Germinal center (tissue), 1 donor: Measurements from ENCODE around the gene KLK7.

Experiments
- DNase-seq: peaks from one replicate; pipeline ENCODE4 v3.0.0; 2012; ENCODE audit warnings: mixed read lengths, low spot score

KLK7 gene

DNA sequence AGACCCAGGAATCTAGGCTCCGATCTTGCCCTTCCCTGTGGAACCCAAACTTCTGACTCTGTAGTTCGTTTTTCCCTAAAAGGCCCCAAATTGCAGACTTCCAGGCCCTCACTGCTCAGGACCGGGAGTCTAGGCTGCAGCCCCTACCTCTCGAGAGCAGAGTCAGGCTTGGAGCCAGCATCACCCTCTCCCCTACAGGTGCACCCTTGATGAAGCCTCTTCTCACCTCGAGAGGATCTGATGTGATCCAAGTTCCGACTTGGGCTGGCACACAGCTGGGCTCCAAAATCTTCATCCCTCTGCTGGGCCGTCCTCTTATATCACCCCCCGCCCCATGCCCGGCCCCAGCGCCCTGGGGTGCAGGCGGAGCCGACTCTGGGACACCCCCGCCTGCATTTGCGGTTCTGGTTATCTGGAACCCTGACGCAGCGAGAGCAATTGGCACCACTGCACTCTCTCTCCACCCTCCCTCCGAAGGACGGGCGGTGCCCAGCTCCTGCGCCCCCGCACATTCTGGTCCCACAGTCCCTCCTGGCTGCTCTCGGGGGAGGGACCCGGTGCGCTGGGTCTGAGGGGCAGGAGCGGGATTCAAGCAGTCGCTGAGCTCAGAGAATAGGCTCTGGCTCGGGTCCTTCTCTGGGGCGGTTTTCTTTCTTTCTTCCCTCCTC is at the start of gene KLK7:
KLK7 (minus strand) TSS at position 293 of the 668 bp plus-strand sequence. CDS start 1,518 bp downstream, outside the sequence.
- DNase-seq, result no peak

DNA sequence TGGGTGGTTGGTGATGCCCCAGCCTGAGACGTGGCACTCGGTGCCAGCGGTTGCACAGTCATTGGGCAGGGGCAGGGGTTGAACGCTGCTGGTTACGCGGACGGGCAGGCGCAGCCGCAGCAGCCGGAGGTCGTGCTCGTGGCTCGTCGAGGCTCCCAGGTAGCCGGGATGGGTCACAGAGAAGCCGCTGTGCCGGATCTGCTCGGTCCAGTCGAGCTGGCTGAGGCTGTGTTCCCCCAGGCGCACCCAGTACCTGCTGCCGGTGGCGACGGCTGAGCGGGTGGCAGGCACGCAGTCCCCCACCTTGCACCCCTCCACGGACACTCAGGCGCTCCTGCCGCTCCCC is 48.1 kb upstream of the KLK7 start:
- DNase-seq, result no peak

DNA sequence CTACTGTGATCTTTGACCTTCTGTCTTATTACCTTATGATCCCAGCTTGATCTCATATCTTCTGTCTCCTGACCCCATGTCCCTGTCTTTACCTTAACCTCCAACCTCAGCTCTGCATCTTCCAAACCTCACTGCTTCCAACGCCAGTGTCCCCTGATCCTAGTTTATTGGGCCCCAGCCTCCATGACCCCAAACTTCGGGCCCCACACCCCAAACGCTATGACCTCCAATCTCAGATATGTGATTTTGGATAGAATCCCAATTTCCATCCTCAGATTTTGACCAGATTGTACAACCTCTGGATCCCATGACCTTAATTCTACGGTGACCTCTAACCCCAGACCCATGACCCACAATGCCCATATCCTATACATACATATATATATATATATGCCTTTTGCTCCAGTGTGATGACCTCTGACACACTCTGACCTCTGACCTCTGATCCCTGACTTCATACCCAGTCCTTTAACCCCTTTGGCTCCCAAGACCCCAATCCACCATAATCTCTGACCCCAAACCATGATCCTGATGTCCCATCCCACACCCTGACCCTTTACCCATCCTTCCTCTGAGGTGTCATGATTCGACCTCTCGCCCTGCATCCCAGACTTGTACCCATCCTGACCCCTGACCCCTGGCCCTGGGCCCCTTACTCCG is 47.6 kb upstream of the KLK7 start:
- no peak for DNase-seq

DNA sequence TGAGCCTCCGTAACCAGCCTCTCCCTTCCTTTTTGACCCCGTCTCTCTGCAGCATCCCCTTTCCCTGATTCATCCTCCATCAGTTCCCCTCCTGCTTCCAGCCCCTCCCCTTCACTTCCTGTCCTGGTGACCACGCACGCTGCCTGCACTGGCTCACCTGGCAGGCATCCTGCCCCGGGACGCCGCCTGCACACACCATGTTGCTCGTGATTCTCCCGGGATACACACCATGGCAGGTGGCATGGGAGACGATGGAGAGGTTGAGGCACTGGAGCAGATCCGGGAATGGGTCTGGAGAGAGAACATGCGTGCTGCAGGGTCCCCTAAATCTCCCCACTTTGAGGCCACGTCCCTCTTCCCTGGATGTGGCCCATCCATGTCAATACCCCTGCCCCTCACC is 46.9 kb upstream of the KLK7 start:
- no peak for DNase-seq

DNA sequence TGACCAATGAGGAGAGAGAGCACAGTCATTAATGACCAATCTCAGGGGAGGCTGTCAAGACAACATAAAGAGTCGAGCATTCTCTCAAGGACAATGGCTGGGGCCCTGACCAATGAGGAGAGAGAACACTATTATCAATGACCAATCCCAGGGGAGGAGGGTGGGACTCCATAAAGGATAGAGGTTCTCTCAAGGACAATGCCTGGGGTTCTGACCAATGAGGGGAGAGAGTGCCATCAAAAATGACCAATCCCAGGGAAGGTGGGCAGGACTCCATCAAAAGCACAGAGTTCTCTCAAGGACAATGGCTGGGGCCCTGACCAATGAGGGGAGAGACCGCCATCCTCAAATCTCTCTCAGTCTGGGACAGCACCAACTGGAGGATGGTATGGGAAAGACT is 46.0 kb upstream of the KLK7 start:
- DNase-seq, result no peak

DNA sequence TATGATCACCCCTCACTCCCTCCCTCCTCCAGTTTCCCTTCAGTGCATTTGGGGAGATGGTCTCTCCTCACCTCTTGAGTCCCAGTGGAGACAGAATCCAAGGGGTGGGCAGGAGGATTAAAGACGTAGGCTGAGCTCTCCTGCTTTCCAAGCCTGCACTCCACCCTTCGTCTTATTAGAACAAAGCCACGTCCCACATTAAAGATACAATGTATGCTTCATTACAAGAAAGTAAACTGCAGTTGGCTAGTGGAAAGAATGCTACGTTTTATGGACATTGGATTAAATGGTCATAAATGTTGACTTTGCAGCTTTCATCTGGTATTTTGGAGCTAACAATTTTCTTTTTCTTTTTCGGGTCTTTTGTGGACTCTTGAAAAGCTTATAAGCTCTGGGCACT is 44.2 kb upstream of the KLK7 start:
- no peak for DNase-seq

DNA sequence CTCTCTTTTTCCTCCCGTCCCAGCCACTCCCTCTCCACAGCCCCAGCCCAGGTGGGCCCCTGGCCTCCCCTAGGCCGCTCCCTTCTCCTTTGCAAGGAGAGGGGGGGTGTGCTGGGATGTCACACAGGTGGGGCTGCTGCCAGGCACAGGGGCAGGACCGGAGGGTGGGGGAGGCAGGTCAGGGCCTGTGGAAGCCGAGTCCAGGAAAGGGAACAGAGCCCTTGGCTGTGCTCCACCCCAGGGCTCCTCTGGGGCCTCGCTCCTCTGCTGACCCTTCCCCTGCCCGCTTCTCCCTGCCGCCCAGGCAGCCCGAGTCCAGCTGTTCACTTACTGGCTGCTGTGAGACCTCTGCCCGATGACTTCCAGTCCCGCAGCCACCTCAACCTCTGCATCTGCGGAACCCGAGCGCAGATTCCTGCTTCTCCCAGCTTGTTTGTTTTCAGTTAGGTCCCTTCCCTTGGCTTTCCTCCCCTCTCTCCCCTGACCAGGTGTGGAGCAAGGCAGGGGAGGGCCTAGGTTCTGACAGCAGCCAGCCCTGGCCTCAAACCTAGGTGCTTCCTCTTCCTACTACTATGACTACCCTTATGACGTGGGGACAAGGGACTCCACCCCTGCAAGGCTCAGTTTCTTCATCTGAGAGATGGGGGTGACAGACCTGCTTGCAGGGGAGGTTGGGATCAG is 43.5 kb upstream of the KLK7 start:
- no peak for DNase-seq

DNA sequence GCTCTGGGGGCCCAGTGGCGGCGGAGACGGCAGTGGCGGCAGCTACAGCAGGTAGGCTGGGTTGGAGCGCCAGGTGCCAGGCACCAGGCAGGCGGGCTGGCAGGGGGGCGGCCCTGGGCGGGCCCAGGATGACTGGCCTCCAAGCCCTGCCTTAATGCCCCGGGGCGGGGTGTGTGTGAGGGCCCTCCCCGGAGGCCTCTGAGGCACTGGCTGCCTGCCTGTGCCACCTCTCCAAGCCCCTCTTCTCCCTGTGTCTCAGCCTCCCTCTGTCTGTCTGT is 42.8 kb upstream of the KLK7 start, which contains the start of gene KLK11:
KLK11 (minus strand) TSS at position 63 of the 278 bp plus-strand sequence. CDS start 985 bp downstream, outside the sequence.
- no peak for DNase-seq

DNA sequence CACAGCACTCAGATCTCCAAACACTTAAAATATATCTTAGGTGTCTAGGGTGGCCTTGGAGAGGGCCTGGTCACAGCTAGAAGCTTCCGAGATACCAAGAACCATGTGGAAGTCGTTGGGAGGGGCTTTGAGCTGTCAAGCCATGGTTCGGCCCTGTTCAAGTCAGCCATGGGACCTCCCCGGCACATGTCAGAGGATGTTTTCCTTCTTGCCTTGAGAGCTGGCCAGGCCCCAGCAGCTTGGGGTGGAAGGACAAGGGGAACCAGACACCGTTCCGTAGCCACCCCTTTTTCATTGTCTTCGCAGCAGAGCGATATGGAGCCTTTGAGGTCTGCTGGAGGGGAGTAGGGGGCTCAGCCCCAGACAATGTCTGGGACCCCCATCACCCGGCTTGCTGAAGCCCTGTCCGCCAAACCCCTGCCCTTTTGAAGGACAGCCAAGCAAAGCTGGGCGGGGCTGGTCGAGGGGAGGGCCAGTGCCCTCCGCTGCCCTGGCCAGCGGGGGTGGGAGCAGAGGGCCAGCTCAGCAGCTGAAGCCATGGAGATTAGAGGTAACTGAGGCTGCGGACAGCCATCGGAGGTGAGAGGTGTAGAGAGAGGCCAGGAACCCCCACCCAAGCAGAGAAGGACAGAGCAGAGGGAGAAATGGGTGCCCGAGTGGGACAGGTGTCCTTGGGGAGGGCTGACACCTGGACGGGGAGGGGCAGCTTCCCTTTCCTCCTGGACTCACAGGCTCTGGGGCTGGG is 42.3 kb upstream of the KLK7 start:
- no peak for DNase-seq

DNA sequence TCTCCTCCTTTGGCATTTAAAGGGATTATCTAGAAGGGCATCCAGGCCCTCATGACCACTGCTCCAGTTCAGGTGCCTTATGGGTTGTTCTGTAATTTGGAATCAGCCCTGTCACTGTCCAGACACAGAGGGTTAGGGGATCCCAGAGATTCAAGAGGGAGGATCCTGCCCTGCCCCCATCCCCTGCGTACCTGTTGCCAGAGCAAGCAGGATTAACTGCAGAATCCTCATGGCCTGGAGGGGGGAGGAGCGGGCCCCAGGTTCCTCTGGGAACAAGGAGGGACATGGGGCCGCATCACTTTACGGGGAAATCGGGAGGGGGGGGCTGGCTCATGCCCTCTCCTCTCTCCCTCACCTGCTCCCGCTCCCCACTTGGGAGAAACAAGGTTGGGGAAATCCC is 41.7 kb upstream of the KLK7 start:
- DNase-seq, result no peak

DNA sequence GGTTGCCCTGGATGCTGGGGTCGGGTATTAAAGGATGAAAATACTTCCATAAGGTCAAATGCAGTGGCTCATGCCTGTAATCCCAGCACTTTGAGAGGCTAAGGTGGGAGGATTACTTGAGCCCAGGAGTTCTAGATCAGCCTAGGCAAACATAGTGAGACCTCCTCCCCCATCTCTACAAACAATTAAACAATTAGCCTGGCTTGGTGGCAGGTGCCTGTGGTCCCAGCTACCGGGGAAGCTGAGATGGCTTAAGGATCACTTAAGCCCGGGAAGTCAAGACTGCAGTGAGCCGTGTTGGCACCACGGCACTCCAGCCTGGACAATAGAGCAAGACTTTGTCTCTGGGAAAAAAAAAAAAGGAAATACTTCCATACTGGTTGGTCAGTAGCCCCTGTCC is 41.2 kb upstream of the KLK7 start:
- no peak for DNase-seq

DNA sequence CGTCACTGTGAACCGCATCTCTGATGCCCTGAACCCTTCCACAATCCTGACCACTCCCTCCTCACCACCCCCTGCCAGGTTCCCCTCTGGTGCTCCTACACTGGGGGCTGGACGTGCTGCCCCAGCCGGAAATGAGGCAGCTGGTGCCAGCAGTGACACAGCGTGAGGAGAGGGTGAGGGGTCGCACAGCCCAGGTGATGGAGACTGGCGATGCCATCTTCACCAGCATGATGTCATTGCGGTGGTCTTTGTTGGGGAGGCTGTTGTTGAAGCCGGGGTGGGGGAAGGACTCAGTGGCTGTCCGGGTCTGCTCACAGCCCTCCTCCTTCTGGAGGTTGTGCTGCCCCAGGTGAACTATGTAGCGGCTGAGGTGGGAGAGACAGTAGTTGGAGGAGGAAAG is 40.2 kb upstream of the KLK7 start:
- DNase-seq, result no peak

DNA sequence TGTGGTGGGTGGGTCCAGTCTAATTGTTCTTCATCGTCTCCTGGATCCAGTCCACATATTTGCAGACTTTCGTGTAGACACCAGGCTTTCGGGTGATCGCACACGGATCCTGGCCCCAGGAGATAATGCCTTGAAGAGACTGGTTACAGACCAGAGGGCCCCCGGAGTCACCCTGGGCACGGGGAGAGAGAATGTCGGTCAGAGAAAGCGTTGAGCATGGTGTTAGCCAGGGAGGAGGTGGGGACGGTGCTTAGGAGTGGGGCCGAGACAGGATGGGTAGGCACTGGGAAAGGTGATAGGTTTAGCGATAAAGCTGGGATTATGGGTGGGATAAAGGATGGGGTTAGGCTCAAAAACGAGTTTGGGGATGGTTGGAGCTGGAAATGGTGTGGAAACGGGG is 38.8 kb upstream of the KLK7 start:
- DNase-seq, result no peak

DNA sequence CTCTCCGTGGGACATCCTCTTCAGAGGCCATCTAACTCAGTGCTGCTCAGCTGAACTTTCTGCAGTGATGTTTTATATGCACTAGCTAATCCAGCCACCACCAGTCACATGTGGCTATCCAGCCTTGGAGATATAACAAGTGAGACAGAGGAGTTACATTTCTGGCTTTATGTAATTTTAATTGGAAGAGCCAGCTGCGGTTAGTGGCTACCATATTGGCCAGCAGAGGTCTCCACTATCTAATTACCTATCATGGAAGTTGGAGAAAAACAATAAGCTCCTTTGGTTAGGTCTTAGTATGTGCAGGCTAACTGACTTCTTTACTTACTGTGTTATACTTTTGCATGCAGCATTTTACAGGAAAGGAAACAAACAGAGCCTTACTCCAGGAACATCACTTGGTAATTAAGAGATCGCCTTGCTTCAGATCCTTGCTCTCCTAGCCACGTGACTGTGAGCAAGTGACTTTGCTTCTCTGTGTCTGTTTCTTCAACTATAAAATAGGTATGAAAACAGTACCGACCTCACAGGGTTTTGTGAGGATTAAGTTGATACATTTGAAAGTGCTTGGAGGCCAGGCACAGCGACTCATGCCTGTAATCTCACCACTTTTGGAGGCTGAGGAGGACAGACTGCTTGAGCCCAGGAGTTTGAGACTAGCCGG is 37.4 kb upstream of the KLK7 start:
- no peak for DNase-seq

DNA sequence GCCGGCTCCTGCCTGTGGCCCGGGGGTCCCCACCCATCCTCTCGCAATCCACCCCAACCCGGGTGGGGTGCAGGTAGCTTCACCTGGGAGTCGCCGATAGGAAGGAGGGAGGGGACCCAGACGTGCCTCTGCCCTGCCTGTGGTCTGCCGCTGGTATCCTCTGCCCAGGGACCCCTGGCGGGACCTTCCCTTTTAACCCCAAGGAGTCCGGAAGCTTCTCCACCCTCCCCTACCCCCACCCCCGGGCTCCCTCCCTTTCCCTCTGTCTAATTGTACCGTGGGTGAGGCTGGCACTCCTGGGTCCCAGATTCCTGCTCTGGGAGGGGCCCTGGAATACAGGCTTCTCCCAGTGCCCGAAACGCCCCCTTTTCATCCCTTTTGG is 35.8 kb upstream of the KLK7 start, which contains the start of gene KLK10:
KLK10 (minus strand) TSS at position 166 of the 382 bp plus-strand sequence. CDS start 579 bp downstream, outside the sequence.
- no peak for DNase-seq

DNA sequence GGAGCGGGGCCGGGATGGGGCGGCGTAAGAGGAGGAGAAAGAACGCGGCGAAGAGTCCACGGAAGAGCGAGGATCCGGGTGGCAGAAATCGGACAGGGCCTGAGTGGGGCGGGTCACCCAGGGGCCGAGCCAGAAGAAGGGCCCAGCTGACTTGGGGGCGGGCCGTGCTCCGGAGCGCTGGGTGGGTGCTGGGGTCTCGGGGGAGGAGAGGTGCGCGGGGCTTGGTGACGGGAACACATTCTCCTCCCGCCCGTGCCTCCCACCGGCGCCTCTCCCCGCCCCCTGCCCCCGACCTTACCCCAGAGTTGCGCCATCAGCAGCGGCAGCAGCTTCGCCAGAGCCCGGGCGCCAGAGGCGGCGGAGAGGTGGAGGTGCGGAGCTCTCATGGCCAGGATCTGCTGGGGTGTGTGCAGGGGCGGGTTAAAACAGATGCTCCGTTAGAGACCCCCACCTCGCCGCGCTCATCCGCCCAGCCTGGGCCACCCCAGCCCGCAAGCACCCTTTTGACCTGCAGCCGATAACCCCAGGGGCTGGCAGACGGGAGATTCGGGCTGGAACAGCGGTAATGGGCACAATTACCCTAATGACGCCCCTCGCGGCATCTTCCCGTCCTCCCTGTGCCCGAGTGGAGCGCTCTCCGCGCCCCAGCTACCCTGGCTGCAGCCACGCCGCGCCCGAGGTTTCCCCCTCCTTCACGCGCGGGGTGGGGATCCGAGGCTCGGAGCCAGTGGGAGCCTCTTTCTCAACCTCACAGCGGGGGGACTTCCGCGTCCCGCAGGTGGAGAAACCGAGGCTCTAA is 35.2 kb upstream of the KLK7 start:
- no peak for DNase-seq

DNA sequence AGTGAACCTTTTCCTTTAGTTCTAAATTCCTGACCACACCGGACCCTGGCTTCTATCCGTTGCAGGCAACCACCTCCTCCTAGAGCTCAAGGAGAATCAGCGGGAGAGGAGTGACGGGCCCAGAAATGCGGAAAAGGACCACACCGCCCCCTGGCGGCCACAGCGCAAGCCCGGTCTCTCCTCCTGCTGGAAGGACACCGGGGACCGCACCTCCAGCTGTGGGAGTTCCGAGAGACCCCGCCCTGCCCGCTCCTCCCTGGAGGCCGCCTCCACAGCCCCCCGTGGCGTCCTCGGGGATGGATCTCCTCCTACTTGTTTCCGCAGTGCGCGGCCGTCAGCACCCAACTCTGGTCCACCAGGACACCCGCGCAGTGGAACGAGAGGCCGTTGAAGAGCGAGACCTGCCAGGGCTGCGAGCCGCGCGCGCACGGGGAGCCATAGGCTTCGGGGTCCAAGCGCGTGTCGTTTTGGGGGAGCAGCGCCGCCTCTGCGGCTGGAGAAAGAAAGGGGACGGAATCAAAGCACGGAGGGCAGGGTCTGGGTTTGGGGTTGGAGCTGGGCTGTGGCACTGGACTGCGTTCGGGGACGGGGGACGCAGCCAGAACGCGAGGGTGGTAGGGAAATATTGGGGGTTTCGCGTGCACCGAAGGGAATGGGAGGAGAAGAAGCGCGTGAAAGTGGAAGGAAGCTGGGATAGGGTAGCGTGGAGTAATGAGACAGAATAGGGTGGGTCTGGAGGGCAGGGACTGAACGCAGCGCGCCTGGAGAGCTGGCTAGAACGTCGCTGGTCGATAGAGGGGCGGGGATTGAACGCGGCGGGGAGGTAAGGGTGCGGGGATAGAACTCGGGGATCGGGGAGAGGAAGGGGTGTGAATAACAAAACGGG is 33.3 kb upstream of the KLK7 start:
- DNase-seq, result no peak

DNA sequence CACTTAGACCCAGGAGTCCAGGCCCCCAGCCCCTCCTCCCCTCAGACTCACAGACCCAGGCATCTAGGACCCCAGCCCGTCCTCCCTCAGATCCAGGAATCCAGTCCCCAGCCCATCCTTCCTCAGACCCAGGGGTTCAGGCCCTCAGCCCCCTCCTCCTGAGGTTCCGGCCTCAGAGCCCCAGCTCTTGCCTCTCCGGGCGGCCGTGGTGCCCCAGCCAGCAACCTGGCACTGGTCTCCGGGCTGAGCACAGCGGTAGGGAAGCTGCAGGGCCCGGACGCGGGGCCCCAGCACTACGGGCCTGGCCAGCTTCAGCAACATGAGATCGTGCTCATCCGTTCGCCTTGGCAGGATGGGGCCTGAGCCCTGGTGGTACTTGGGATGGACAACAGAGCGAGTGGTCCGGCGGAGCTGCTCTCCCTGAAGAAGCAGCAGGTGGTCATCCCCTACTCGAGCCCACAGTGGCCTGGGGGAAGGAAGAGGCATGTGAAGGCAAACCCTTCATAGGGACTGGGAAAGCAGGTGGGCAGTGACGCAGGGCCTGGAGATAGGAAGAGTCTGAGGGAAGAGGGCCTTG is 32.1 kb upstream of the KLK7 start:
- DNase-seq, result no peak

DNA sequence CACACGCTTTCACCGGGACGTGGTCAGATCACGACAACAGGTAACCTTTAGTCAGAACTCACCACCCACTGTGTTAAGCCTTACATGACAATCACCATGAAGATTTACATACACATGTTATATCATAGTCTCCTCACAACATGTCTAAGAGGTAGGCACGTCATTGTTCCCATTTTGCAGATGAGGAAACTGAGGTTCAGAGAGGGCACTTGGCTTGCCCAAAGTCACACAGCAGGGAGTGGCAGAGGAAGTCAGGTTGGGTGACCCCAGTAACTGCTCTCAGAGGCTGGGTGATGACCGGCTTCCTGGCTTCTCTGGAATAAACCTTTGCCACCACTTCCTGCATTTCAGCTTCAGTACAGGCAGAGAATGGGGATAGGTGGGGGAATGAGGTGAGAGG is 30.5 kb upstream of the KLK7 start:
- DNase-seq, result no peak

DNA sequence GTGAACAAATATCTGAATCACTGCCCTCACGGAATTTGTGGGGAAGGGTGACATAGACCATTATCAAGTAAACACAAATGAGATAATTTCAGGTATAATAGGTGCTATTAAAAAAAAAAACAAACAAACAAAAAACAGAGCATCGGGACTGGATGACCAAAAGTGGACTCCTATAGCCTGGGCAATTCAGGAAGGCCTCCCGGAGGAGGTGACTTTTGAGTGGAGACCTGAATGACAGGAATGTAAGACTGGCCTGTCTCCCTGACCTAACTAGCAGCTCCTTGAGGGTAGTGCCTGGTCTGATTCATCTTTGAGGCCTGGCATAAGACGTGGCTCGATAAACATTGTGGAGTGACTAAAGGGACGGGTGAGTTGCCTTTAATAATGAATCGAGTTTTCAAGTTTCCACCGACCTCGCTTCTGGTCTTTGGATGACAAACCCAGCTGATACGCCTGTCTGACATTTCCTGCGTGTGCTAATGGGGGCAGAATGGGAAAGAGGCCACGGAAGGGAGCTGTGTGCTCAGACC is 29.0 kb upstream of the KLK7 start:
- no peak for DNase-seq
